ENCODE measurements around the gene PDE6H.

PDE6H gene

GRCh38 chr12:14974633-14975032, 1.8 kb downstream of the PDE6H start:
- Histone ChIP-seq H3K9ac (ENCODE audit: low read length in 2 of 2) (no peak overlapping the region), H3K36me3 (ENCODE audit: control insufficient read depth in 2 of 2, insufficient read depth in 2 of 2, low read length in 2 of 2) (no peaks in the 10 kb centered on the region), H3K9me3 (ENCODE audit: control insufficient read depth in 2 of 2, low read length in 2 of 2) (no peaks in the 10 kb centered on the region), H3K4me1 (ENCODE audit: control insufficient read depth, insufficient read depth, low read length) (no peaks in the 10 kb centered on the region), H3K27ac (ENCODE audit: low read length) (no peak overlapping the region), H3K27me3 (ENCODE audit: control insufficient read depth in 1 of 2, insufficient read depth in 2 of 2, low read length in 2 of 2) (no peaks in the 10 kb centered on the region), H3K4me3 (ENCODE audit: low read length in 2 of 2) (no peak overlapping the region)

GRCh38 chr12:14975457-14975856, 2.6 kb downstream of the PDE6H start:
- no peaks in the 10 kb centered on the region for H3K9me3 ChIP-seq (ENCODE audit: control insufficient read depth in 2 of 2, low read length in 2 of 2)
- no peak overlapping the region for H3K4me3 ChIP-seq (ENCODE audit: low read length in 2 of 2)
- no peaks in the 10 kb centered on the region for H3K27me3 ChIP-seq (ENCODE audit: control insufficient read depth in 1 of 2, insufficient read depth in 2 of 2, low read length in 2 of 2)
- no peaks in the 10 kb centered on the region for H3K4me1 ChIP-seq (ENCODE audit: control insufficient read depth, insufficient read depth, low read length)
- no peak overlapping the region for H3K9ac ChIP-seq (ENCODE audit: low read length in 2 of 2)
- no peak overlapping the region for H3K27ac ChIP-seq (ENCODE audit: low read length)
- no peaks in the 10 kb centered on the region for H3K36me3 ChIP-seq (ENCODE audit: control insufficient read depth in 2 of 2, insufficient read depth in 2 of 2, low read length in 2 of 2)

DNA sequence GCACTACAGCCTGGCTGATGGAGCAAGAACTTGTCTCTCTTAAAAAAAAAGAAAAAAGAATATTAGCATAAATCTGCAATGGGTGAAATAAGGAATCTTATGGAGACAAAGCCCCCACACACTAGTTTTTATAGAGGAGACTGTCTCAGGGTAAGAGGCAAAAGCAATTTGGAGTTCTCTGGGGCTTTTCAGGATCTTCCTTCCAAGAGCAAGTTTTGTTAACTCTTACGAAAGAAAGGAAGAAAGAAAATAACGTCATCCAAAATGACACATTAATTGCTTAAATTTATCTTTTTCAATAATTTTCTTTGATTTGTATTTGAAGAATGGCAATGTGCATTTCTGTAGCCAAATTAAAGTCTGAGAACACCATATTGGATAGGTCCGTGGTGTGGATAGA, 3.8 kb downstream of the PDE6H start:
- H3K36me3 ChIP-seq (ENCODE audit: control insufficient read depth in 2 of 2, insufficient read depth in 2 of 2, low read length in 2 of 2), result no peaks in the 10 kb centered on the region
- no peaks in the 10 kb centered on the region for H3K9me3 ChIP-seq (ENCODE audit: control insufficient read depth in 2 of 2, low read length in 2 of 2)
- H3K9ac ChIP-seq (ENCODE audit: low read length in 2 of 2), result no peak overlapping the region
- H3K27me3 ChIP-seq (ENCODE audit: control insufficient read depth in 1 of 2, insufficient read depth in 2 of 2, low read length in 2 of 2), result no peaks in the 10 kb centered on the region
- H3K27ac ChIP-seq (ENCODE audit: low read length), result no peak overlapping the region
- H3K4me1 ChIP-seq (ENCODE audit: control insufficient read depth, insufficient read depth, low read length), result no peaks in the 10 kb centered on the region
- no peak overlapping the region for H3K4me3 ChIP-seq (ENCODE audit: low read length in 2 of 2)

DNA sequence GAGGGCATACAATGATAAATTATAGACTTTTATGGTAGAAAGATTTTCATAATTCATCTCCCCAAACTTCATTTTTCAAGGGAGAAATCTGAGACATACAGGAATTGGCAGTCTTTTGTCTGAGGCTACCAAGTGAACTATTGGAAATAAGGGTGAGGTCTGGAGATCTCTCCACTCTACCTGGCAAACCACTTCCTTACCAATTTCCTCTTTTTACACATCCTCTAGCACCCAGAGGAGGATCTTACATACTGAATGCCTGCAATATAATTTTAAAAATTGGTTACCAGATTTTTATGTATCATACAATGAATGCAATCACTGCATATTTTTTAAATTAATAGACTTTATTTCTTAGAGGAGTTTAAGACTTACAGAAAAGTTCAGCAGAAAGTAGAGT, 6.6 kb downstream of the PDE6H start:
- no peak overlapping the region for H3K27ac ChIP-seq (ENCODE audit: low read length)
- H3K9me3 ChIP-seq (ENCODE audit: control insufficient read depth in 2 of 2, low read length in 2 of 2), result no peaks in the 10 kb centered on the region
- H3K4me3 ChIP-seq (ENCODE audit: low read length in 2 of 2), result no peak overlapping the region
- no peaks in the 10 kb centered on the region for H3K4me1 ChIP-seq (ENCODE audit: control insufficient read depth, insufficient read depth, low read length)
- no peaks in the 10 kb centered on the region for H3K36me3 ChIP-seq (ENCODE audit: control insufficient read depth in 2 of 2, insufficient read depth in 2 of 2, low read length in 2 of 2)
- H3K27me3 ChIP-seq (ENCODE audit: control insufficient read depth in 1 of 2, insufficient read depth in 2 of 2, low read length in 2 of 2), result no peaks in the 10 kb centered on the region
- no peak overlapping the region for H3K9ac ChIP-seq (ENCODE audit: low read length in 2 of 2)

- no peaks in the 10 kb centered on the region for H3K27me3 ChIP-seq (ENCODE audit: control insufficient read depth in 1 of 2, insufficient read depth in 2 of 2, low read length in 2 of 2)
- H3K36me3 ChIP-seq (ENCODE audit: control insufficient read depth in 2 of 2, insufficient read depth in 2 of 2, low read length in 2 of 2), result no peaks in the 10 kb centered on the region
- H3K27ac ChIP-seq (ENCODE audit: low read length), result no peak overlapping the region
- no peaks in the 10 kb centered on the region for H3K4me1 ChIP-seq (ENCODE audit: control insufficient read depth, insufficient read depth, low read length)
- H3K9me3 ChIP-seq (ENCODE audit: control insufficient read depth in 2 of 2, low read length in 2 of 2), result no peaks in the 10 kb centered on the region
- H3K9ac ChIP-seq (ENCODE audit: low read length in 2 of 2), result no peak overlapping the region
- H3K4me3 ChIP-seq (ENCODE audit: low read length in 2 of 2), result no peak overlapping the region
Observed at GRCh38 chr12:14981049-14981448, 8.2 kb downstream of the PDE6H start.

DNA sequence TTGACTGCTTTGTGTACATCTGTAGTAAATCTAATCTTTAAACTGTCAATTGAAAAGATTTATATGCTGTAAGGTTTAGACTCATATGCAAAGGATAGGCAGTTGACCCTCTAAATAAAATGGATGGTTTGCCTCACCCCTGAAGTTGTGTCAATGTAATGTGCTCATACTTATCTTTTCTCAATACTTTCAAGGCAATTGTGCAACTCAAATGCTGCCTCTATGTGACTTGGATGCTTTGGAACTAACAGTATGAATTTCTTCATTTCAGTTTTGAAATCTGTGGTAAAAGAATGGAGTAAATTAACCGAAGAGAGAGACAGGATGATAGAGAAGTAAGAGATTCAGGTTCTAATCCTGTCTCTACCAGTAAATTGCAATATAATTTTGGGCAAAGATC, 9.7 kb downstream of the PDE6H start:
- Histone ChIP-seq H3K4me3 (ENCODE audit: low read length in 2 of 2) (no peak overlapping the region), H3K9ac (ENCODE audit: low read length in 2 of 2) (no peak overlapping the region), H3K27me3 (ENCODE audit: control insufficient read depth in 1 of 2, insufficient read depth in 2 of 2, low read length in 2 of 2) (no peaks in the 10 kb centered on the region), H3K36me3 (ENCODE audit: control insufficient read depth in 2 of 2, insufficient read depth in 2 of 2, low read length in 2 of 2) (no peaks in the 10 kb centered on the region), H3K27ac (ENCODE audit: low read length) (no peak overlapping the region), H3K9me3 (ENCODE audit: control insufficient read depth in 2 of 2, low read length in 2 of 2) (no peaks in the 10 kb centered on the region), H3K4me1 (ENCODE audit: control insufficient read depth, insufficient read depth, low read length) (no peaks in the 10 kb centered on the region)

DNA sequence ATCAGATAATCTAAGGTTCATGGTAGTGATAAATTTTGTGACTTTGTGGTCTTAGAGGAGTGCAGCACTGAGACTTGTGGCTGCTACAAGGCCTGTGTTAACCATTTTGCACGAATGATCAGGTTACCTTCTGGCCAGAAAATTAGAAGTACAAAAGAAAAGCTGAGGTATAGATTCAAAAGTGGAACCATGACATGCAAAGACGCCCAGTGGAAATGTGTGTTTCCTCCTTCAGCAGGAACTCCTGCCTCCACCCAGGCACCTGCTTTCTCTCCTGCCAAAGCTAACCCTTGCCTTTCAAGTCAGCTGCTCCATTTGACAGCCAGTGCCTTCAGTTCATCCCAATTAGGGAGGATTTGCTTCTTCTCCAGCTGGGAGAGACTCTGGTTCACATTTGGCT, 10.1 kb downstream of the PDE6H start:
- Histone ChIP-seq H3K9ac (ENCODE audit: low read length in 2 of 2) (no peak overlapping the region), H3K36me3 (ENCODE audit: control insufficient read depth in 2 of 2, insufficient read depth in 2 of 2, low read length in 2 of 2) (no peaks in the 10 kb centered on the region), H3K4me3 (ENCODE audit: low read length in 2 of 2) (no peak overlapping the region), H3K27ac (ENCODE audit: low read length) (no peak overlapping the region), H3K4me1 (ENCODE audit: control insufficient read depth, insufficient read depth, low read length) (no peaks in the 10 kb centered on the region), H3K27me3 (ENCODE audit: control insufficient read depth in 1 of 2, insufficient read depth in 2 of 2, low read length in 2 of 2) (no peaks in the 10 kb centered on the region), H3K9me3 (ENCODE audit: control insufficient read depth in 2 of 2, low read length in 2 of 2) (no peaks in the 10 kb centered on the region)

DNA sequence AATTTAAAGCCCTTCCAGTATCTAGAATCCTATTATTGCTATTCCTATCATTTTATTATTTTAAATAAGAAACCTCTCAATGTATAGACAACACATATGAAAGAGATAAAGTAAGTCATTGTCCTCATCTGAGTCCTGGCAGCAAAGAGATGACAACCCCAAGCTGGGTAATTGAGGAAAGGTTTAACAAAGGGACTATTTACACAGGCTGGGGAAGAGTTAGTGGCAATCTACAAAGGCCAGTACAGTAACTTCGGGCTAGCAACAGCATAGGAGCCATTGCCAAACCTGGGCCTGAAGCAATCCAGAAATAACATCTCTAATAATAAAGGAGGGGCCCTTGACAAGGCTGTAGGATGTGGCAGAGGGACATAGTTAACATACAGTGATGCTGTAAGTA, 11.2 kb downstream of the PDE6H start:
- no peaks in the 10 kb centered on the region for H3K27me3 ChIP-seq (ENCODE audit: control insufficient read depth in 1 of 2, insufficient read depth in 2 of 2, low read length in 2 of 2)
- no peaks in the 10 kb centered on the region for H3K4me1 ChIP-seq (ENCODE audit: control insufficient read depth, insufficient read depth, low read length)
- no peak overlapping the region for H3K9ac ChIP-seq (ENCODE audit: low read length in 2 of 2)
- no peak overlapping the region for H3K4me3 ChIP-seq (ENCODE audit: low read length in 2 of 2)
- no peaks in the 10 kb centered on the region for H3K36me3 ChIP-seq (ENCODE audit: control insufficient read depth in 2 of 2, insufficient read depth in 2 of 2, low read length in 2 of 2)
- H3K27ac ChIP-seq (ENCODE audit: low read length), result no peak overlapping the region
- no peaks in the 10 kb centered on the region for H3K9me3 ChIP-seq (ENCODE audit: control insufficient read depth in 2 of 2, low read length in 2 of 2)

- no peak overlapping the region for H3K27ac ChIP-seq (ENCODE audit: low read length)
- H3K9me3 ChIP-seq (ENCODE audit: control insufficient read depth in 2 of 2, low read length in 2 of 2), result no peaks in the 10 kb centered on the region
- H3K27me3 ChIP-seq (ENCODE audit: control insufficient read depth in 1 of 2, insufficient read depth in 2 of 2, low read length in 2 of 2), result no peaks in the 10 kb centered on the region
- no peaks in the 10 kb centered on the region for H3K36me3 ChIP-seq (ENCODE audit: control insufficient read depth in 2 of 2, insufficient read depth in 2 of 2, low read length in 2 of 2)
- no peak overlapping the region for H3K4me3 ChIP-seq (ENCODE audit: low read length in 2 of 2)
- no peak overlapping the region for H3K9ac ChIP-seq (ENCODE audit: low read length in 2 of 2)
- H3K4me1 ChIP-seq (ENCODE audit: control insufficient read depth, insufficient read depth, low read length), result no peaks in the 10 kb centered on the region
Observed at GRCh38 chr12:14984766-14985285, 12.0 kb downstream of the PDE6H start.

GRCh38 chr12:14986449-14986848, 13.6 kb downstream of the PDE6H start:
- Histone ChIP-seq H3K36me3 (ENCODE audit: control insufficient read depth in 2 of 2, insufficient read depth in 2 of 2, low read length in 2 of 2) (no peaks in the 10 kb centered on the region), H3K9ac (ENCODE audit: low read length in 2 of 2) (no peak overlapping the region), H3K4me1 (ENCODE audit: control insufficient read depth, insufficient read depth, low read length) (no peaks in the 10 kb centered on the region), H3K4me3 (ENCODE audit: low read length in 2 of 2) (no peak overlapping the region), H3K9me3 (ENCODE audit: control insufficient read depth in 2 of 2, low read length in 2 of 2) (no peaks in the 10 kb centered on the region), H3K27me3 (ENCODE audit: control insufficient read depth in 1 of 2, insufficient read depth in 2 of 2, low read length in 2 of 2) (no peaks in the 10 kb centered on the region), H3K27ac (ENCODE audit: low read length) (no peak overlapping the region)

DNA sequence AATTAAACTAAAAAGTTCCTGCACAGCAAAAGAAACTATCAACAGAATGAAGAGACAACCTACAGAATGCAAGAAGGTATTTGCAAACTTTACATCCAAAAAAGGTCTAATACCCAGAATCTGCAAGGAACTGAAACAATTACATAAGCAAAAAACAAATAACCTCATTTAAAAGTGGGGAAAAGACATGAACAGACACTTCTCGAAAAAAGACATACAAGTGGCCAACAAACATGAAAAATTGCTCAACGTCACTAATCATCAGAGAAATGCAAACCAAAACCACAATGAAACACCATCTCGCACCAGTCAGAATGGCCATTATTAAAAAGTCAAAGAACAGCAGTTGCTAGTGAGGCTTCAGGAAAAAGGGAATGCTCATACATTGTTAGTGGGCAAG, 15.2 kb downstream of the PDE6H start:
- H3K4me3 ChIP-seq (ENCODE audit: low read length in 2 of 2), result no peak overlapping the region
- H3K27me3 ChIP-seq (ENCODE audit: control insufficient read depth in 1 of 2, insufficient read depth in 2 of 2, low read length in 2 of 2), result no peaks in the 10 kb centered on the region
- H3K27ac ChIP-seq (ENCODE audit: low read length), result no peak overlapping the region
- no peaks in the 10 kb centered on the region for H3K4me1 ChIP-seq (ENCODE audit: control insufficient read depth, insufficient read depth, low read length)
- H3K9me3 ChIP-seq (ENCODE audit: control insufficient read depth in 2 of 2, low read length in 2 of 2), result no peaks in the 10 kb centered on the region
- H3K36me3 ChIP-seq (ENCODE audit: control insufficient read depth in 2 of 2, insufficient read depth in 2 of 2, low read length in 2 of 2), result no peaks in the 10 kb centered on the region
- H3K9ac ChIP-seq (ENCODE audit: low read length in 2 of 2), result no peak overlapping the region
